Stimulated activated CD4-positive, alpha-beta T cell treated with anti-CD3 and anti-CD28 coated beads, TNF-alpha, amount 100 ng/mL, for 48 hours (primary cell): Measurements from ENCODE around the gene ASB4.
"Not testable (repeated sequence)": the region's sequence is repeated elsewhere in the genome, so short reads cannot be mapped to it uniquely, and the experiment has no call there.

Experiments used
- DNase-seq, 3 donors: peaks; one replicate each; pipeline ENCODE4 v3.0.0-alpha.2; 2020; ENCODE audit warnings: low read depth in 3 of 3

Gene ASB4

DNA sequence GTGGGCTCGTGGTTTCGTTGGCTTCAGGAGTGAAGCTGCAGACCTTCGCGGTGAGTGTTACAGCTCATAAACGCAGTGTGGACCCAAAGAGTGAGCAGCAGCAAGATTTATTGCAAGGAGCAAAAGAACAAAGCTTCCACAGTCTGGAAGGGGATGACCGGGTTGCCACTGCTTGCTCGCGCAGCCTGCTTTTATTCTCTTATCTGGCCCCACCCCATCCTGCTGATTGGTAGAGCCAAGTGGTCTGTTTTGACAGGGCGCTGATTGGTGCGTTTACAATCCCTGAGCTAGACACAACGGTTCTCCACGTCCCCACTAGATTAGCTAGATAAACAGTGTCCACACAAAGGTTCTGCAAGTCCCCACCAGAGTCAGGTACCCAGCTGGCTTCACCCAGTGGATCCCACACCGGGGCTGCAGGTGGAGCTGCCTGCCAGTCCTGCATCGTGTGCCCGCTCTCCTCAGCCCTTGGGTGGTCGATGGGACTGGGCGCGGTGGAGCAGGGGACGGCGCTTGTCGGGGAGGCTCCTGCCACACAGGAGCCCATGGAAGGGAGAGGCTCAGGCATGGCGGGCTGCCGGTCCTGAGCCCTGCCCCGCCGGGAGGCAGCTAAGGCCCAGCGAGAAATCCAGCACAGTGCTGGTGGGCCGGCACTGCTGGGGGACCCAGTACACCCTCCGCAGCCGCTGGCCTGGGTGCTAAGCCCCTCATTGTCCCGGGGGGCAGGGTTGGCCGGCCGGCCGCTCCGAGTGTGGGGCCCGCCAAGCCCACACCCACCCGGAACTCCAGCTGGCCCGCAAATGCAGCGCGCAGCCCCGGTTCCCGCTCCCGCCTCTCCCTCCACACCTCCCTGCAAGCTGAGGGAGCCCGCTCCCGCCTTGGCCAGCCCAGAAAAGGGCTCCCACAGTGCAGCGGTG is 66.5 kb downstream of the ASB4 start:
- DNase-seq = not testable (repeated sequence)

DNA sequence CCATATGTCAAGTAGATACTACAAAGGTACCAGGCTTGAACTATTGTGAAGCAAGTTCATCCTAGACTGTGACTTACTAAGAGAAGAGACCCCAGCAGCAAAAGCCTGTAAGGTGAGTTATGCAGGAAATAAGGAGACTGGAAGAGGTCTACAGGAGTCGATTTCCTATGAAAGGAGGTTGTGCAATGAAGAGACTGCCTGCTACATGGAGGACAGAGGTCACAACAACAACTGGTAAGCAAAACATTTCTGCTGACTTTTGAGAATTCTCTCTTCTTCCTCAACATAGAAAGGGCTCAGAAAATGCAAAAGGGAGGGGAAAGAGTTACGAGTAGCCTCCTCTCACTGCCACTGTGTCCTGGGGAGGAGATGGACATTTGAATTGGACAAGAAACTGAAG is 68.2 kb downstream of the ASB4 start:
- no peak for DNase-seq

DNA sequence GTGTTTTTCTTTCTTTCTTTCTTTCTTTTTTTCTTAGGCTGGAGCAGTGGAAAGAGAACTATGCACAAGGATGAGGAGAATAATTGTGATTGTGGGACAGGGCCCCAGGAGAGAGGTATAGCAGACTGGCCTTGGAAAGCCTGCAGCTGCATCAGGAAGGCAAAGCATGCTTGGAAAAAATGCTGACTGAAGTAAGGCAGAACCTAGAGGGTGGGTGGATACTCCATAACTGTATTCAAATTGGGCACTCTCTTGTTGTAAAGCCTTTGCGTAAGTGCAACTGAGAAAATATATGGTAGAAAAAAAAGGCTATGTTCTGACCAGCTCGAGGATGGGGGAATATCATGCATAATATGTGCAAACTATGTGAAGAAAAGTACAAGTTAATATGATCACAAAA is 71.0 kb downstream of the ASB4 start:
- no peak for DNase-seq

DNA sequence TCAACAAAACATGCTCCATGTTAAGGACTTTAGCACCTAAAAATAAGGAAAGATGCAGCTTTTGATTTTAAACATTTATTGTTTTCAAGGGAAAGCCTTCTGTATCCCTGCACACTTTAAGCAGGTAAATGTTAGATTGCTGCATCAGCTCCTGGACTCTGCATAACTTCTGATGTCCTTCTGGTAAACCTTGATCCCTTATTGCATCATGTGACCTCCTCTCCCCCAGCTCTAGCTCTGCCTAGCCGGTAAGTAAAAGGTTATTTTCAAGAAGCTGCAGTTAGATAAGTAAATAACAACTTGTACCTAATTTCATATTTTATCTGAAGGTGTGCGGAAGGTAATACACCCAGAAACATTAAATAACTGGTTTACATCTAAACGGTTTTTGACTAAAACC is 73.1 kb downstream of the ASB4 start:
- DNase-seq = no peak

DNA sequence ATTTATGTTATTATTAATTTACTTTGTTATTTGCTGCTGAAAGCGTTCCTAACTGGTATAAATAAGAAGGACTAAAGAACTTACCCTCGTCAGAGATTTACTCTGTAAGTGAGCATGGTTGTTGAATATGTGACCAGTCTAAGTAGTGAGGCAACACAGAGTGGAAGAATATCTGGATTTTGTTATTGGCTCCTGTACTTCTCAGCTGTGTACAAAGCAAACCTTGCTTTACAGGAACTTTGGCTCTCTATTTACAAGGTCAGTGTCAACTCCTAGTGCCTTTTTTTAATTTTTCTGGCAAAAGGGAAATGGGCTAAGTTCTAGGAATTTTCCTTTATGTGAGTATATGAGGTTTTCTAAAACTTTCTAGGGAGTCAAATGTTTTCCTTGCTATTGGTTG is 74.9 kb downstream of the ASB4 start:
- DNase-seq = no peak

DNA sequence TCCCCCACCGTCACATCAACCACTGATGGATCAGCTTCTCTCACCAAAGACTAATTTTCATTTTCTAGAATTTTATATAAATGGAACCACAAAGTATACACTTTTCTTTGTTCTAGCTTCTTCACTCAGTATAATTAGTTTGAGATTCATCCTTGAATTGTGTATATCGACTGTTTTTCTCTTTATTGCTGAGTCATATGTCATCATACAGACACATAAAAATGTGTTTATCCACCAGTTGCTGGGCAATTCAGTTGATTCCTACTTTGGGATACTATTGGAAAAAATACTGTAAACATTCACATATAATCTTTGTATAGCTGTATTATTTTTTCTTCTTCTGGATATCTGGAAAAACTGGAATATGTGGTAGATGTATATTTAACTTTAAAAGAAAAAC is 84.0 kb downstream of the ASB4 start:
- DNase-seq = no peak

DNA sequence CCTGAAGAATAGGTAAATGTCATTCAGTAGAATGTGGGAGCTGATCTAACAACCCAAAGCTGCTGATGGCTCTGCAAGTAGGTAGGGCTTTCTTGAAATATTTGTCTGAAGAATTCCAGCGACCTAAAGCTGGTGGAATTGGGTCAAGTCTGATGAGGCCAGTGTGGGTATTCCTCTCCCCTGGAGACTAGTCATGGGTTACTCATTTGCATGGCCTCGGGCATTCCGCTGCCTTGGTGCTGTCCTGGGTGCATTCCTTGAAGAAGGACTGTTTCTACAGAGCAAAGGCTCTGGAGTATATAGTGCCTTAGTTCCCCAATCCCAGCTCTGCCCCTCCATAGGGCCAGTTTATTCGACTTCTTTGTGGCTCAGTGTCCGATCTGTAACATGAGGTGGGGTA is 91.4 kb downstream of the ASB4 start:
- no peak for DNase-seq

DNA sequence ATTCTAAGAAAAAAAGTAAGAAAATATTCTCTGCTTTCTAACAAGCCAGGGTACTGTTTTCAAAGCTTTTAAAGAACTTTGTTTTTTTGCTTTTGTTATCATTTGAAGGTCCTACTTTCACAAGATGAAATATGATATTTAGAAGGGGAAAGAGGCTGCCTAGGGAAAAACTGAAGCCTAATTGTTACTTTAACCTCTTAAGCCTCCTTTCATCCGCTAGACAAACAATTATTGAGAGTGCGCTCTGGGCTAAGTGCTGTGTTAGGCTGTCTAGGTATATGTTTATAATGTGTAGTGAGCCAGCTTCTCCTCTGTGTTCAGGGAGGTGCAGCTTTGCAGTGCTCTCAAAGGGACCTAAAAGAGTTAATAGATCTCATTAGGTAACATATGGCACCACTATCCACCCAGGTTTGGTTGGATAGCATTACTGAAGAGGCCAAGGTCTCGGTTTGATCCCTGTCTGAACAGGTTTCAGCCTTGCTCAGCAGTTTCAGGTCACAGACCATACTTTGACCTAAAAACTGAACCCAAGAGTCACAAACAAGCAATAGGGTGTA is 92.6 kb downstream of the ASB4 start:
- DNase-seq = no peak

DNA sequence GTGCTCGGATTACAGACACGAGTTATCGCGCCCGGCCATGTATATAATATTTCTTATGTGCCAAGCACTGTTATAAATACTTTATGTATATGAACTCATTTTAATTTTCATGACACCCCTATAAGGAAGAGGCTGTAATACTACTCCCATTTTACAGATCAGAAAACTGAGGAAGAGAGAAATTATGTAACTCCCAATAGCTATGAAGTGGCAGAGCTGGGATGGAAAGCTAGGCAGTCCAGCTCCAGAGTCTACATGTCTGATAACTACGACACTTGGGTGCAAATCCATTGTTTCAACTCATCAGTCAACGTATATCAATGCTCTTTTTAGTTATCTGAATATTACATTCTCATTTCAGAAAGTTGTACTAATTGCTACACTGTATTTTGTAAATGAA is 93.6 kb downstream of the ASB4 start:
- DNase-seq = no peak

DNA sequence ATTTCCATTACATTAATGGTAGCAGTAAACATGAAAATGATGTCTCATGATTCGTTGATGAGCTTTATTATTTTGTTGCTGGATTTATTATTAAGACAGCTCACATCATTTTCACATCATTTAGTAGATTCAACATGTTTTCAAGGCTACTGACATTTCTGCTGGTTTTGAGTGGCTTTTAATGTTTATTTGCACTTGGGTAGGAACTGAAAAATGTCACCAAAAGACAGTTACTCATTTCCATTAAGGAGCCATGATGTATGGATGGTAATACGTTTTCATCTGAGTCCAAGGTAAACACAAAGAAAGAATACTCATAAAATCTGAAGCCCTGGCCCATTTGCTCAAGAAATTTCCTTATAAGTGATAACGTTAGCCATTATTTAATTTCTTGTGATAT is 95.7 kb downstream of the ASB4 start:
- DNase-seq = no peak

DNA sequence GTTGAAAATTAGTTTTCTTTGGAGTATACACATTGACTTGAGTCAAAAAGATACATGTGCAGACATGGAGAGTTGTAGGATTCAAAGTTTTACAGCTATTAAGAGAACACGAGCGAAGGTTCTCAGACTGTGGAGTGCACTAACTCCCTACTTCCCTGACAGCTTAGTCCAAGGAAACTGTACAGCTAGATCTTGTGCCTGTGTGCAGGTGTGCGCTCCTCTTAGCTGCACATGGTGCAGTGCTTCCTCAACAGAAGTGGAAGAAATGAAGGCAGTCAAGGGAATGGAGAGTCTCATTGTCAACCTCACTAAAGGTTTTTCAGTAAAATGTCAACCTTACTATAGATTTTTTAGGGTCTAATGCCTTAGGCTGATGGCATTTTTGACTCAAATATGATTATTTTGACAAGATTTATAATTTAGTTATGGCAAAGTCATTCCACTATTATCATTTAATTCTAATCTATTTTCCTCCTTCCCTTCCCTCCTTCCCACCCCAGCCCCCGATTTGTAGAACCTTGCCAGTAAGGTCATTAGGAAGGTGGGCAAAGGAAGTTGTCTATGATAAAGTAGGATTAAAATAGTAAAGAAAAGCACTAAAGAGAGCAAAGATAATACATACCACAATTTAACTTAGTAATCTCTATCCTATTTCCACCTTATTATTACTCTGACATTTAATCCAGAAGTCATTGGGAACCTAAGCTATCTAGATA is 97.0 kb downstream of the ASB4 start:
- no peak for DNase-seq

DNA sequence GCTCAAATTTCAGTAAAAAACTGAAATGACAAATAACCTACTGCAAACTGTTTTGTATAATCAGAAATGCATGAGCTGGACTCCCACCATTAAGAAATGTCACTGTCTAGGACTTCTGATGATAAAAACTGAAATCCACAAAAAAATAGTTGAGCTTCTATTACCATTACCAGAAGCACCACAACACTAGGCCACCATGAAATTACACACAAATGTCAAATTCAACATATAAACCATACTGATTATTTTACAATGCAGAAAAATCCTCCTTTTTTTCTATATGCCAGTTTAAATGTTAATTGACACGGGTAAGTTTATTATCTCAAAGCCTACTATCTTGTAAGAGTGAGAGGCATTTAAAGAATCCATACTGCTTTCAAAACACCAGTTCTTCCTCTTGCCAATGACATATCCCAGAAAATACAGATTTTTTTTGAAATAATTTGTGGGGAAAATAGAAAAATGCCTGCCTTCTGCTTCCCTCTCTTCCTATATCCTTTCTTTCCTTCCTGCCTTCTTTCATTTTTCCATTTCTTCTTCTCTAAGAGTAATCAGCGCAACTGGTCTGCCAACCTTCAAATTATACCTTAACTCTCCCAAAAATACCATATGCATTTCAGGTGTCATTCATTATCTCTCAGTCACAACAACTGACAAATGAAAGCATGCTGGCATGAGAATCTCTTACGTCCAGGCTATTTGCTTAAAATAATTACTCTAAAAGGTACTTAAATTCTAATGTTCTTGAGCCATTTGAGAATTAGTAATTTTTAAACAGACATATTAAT is 98.3 kb downstream of the ASB4 start:
- no peak for DNase-seq

DNA sequence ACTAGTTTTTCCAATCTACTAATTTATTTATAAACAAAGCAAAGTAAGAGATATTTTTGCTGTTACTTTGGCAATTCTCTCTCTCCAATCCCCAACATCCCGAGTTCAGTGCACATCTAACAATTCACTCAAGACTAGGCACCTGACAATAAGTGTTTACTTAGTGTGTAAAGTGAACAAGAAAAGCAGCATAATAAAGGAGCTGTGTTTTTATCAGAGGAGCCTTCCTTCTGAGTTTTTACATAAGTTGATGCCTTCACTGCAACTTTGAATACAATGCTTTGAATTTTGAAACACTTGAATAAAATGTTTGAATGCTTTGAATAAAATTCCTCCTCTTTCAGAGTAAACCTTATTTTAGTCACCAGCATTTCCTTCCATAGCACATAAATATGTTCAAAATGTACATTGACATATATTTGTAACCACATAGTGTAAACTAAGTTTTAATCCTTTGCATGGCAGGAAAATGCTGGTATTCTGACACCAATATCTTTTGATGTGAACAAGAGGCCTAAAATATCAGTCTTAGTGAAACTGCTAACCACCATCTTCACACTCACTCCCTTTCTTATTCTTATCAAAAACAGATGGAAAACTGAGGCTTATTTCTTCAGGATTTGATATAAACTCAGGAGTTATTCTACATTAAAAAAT is 99.2 kb downstream of the ASB4 start:
- DNase-seq = no peak

DNA sequence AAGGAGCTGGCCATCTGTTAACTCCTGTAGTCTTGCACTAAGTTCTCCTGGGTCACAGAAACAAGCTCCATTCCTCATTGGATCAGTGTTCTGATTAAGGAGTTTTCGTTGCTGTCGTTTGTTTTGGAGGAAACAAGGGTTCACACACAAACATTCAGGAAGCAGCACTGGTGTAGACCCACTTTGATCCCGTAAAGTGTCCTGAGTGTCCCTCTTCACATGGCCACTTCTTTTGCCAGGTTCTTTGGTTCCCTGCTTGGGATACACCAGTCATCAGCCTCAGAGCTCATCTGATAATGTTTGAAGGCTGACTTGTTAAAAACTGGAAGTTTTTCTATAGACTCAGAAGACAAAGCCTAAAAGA is 99.7 kb downstream of the ASB4 start:
- DNase-seq = no peak

DNA sequence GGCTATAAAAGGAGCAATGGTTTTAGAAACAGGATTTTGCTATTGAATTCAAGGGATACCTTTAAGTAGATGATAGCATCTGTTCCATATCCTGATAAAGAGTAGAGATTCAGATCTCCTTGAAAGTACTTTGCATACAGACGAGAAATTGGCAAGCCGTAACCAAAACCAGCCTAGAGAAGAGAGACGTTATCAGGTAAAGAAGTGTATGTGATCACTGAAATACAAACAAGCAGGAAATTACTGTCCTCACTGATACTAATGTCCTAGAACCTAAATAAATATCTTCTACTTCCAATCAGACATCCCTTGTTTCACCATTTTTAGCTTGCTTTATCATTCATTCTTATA is 101.2 kb downstream of the ASB4 start:
- DNase-seq = no peak

DNA sequence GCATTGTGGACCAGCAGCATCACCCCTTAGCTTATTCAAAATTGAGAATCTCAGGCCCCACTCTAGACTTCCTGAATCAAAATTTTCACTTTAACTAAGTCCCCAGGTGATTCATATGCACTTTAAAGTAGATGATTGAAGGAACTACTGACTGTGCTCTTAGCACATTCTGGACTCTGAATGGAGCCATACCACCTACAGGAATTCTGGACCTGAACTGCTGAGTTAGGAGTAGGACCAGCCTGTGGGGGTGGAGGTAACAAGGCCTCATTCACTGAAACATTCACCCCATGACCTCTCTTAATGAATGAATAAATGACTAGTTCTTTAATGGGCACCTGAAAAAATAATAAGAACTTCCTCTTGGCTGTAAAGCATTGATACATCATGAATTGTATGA is 103.3 kb downstream of the ASB4 start:
- DNase-seq = no peak

DNA sequence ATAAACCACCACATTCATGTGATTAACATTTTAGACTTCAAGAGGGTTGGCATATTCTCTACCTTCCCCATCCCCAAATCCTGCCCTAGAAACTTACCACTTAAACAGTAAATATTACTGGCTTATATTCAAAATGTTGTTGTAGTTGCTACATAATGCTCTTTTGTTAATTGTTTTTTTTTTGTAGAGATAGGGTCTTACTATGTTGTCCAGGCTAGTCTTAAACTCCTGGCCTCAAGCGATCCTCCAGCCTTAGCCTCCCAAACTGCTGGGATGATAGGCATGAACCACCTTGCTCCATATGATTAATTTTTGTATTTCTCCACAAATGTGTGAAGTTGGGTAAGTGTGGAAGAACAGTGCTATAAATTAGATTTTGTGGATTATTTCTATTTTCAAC is 104.0 kb downstream of the ASB4 start:
- DNase-seq = no peak
